Keratinocyte (primary cell): ENCODE data around the gene PTPRD.

Experiments
- EZH2 ChIP-seq: IDR thresholded peaks from one replicate; pipeline ENCODE4 v1.6.1; 2012; ENCODE audit warnings: inconsistent platforms, mild to moderate bottlenecking, low read length, moderate library complexity
- TF ChIP-seq, protein P1 (sequence below), 3 experiments: IDR thresholded peaks in 1 of 3; conservative IDR thresholded peaks in 1 of 3; optimal IDR thresholded peaks in 1 of 3; 2 replicates in 2 of 3; 3 replicates in 1 of 3; pipeline versions ENCODE3 to v1.5.1; 2011; ENCODE audit warnings: low read length in 3 of 3, mild to moderate bottlenecking in 3 of 3, moderate library complexity in 2 of 3, control low read depth in 1 of 3, inconsistent platforms in 1 of 3; ENCODE audit not compliant: insufficient read depth in 2 of 3; ENCODE audit errors: extremely low read depth in 1 of 3

DNA sequence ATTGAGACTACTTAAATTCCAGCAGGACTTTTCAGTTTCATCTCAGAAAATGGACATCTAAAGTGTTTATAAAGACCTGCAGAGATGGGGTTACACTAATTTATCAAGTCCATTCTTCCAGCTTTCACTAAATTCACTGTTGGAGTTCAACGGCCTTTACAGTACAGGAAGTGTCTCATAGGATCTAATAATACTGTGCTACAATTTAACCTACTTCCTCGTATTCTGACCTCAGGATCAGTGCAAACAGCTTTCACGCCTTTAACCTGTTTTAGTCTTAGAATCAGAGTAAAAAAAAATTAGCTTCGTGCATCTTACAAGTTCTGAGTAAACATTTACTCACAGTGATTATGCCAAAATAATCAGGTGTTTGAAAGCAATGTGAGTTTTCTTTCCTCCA lies 2180.6 kb downstream of the PTPRD start:
- TF ChIP-seq, protein P1, sequence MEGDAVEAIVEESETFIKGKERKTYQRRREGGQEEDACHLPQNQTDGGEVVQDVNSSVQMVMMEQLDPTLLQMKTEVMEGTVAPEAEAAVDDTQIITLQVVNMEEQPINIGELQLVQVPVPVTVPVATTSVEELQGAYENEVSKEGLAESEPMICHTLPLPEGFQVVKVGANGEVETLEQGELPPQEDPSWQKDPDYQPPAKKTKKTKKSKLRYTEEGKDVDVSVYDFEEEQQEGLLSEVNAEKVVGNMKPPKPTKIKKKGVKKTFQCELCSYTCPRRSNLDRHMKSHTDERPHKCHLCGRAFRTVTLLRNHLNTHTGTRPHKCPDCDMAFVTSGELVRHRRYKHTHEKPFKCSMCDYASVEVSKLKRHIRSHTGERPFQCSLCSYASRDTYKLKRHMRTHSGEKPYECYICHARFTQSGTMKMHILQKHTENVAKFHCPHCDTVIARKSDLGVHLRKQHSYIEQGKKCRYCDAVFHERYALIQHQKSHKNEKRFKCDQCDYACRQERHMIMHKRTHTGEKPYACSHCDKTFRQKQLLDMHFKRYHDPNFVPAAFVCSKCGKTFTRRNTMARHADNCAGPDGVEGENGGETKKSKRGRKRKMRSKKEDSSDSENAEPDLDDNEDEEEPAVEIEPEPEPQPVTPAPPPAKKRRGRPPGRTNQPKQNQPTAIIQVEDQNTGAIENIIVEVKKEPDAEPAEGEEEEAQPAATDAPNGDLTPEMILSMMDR (optimal IDR thresholded peaks at IDR 0.05 in 1 of 3, IDR thresholded peaks at IDR 0.05 in 1 of 3, conservative IDR thresholded peaks at IDR 0.05 in 1 of 3; ENCODE audit: extremely low read depth in 1 of 3, insufficient read depth in 2 of 3, low read length in 3 of 3): no peak
- no peak for TF ChIP-seq EZH2
